ENCODE results near the gene ZNF804A.

- TF ChIP-seq POLR2A (IDR thresholded peaks at IDR 0.05), result no peak
- TF ChIP-seq, protein P1, sequence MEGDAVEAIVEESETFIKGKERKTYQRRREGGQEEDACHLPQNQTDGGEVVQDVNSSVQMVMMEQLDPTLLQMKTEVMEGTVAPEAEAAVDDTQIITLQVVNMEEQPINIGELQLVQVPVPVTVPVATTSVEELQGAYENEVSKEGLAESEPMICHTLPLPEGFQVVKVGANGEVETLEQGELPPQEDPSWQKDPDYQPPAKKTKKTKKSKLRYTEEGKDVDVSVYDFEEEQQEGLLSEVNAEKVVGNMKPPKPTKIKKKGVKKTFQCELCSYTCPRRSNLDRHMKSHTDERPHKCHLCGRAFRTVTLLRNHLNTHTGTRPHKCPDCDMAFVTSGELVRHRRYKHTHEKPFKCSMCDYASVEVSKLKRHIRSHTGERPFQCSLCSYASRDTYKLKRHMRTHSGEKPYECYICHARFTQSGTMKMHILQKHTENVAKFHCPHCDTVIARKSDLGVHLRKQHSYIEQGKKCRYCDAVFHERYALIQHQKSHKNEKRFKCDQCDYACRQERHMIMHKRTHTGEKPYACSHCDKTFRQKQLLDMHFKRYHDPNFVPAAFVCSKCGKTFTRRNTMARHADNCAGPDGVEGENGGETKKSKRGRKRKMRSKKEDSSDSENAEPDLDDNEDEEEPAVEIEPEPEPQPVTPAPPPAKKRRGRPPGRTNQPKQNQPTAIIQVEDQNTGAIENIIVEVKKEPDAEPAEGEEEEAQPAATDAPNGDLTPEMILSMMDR (IDR thresholded peaks at IDR 0.05), result no peak
Observed at GRCh38 chr2:184644685-184645084, 46.4 kb downstream of the ZNF804A start.
